ENCODE data around the gene SETD2. TPM values are rescaled to one million over a fixed set of nuclear protein-coding genes. Genes with fewer than 3 reads are reported as not detected.
"Not testable (repeated sequence)": the region's sequence is repeated elsewhere in the genome, so short reads cannot be mapped to it uniquely, and the experiment has no call there.

SETD2 gene
- total and polyA plus RNA-seq, 7 donors, result 12.0 to 72.6 (median 52.3) TPM

DNA sequence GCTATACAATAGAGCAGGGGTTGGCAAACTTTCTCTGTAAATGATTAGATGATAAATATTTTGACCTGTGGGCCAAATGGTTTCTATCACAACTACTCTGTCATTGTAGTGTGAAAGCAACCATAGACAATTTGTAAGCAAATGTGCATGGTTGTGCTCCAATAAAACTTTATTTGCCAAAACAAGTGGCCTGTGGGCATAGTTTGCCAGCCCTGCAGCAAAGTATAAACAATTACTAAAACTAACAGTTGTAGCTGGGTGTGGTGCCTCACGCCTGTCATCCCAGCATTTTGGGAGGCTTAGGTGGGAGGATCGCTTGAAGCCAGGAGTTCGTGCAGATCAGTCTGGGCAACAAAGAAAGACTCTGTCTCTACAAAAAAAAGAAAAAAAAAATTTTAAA lies 122.8 kb downstream of the SETD2 start:
- no peak overlapping the region for H3K27ac ChIP-seq
- 88 to 95% methylated on average over 3 of the region's 3 CpGs for WGBS, 2 donors
- intact Hi-C loops (cut with DNase I), result no loop called here
- peaks cover 16 to 89% (median 46%) of the 10 kb centered on the region in 4 donors for H3K36me3 ChIP-seq
- H3K27me3 ChIP-seq, result no peaks in the 10 kb centered on the region
- no peak for TF ChIP-seq POLR2A (IDR thresholded peaks at IDR 0.05)
- H3K4me1 ChIP-seq, result no peaks in the 10 kb centered on the region
- no peak overlapping the region for H3K4me3 ChIP-seq
- H3K9me3 ChIP-seq, result no peaks in the 10 kb centered on the region
- DNase-seq, result no peak

DNA sequence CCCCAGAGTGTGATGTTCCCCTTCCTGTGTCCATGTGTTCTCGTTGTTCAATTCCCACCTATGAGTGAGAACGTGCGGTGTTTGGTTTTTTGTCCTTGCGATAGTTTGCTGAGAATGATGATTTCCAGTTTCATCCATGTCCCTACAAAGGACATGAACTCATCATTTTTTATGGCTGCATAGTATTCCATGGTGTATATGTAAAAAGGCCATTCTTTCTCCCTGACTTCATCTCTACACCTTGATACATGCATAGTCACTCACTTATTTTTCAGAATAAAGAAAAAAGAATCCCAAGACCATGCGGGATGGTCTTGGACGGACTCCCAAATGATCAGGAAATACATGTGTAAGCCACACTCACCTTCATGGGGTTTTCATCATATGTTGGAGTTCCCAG lies 126.6 kb downstream of the SETD2 start:
- DNase-seq; H3K4me3 ChIP-seq; intact Hi-C loops (cut with DNase I); H3K27me3 ChIP-seq; H3K27ac ChIP-seq; H3K4me1 ChIP-seq; H3K9me3 ChIP-seq: not testable (repeated sequence)
- H3K36me3 ChIP-seq, result peaks cover 16 to 80% (median 53%) of the 10 kb centered on the region in 4 donors
- 77 to 80% methylated on average over 5 to 6 of the region's 6 CpGs for WGBS, 2 donors

DNA sequence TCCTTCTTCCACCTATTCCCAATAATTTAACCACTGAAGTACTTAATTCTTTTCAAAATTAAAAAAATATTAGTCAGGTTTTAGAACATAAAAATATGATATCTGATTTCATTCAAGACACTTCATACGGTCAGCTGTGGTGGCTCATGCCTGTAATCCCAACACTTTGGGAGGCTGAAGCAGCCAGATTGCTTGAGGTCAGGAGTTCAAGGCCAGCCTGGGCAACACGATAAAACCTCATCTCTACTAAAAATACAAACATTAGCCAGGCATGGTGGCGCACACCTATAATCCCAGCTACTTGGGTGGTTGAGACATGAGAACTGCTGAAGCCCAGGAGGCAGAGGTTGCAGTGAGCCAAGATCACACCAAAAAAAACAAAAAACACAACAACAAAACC lies 127.8 kb downstream of the SETD2 start:
- Histone ChIP-seq H3K27me3 (no peaks in the 10 kb centered on the region), H3K4me3 (no peak overlapping the region), H3K36me3 (peaks cover 10 to 68% (median 45%) of the 10 kb centered on the region in 4 donors), H3K4me1 (peaks cover 0 to 1% (median 0%) of the 10 kb centered on the region in 4 donors), H3K9me3 (no peaks in the 10 kb centered on the region), H3K27ac (no peak overlapping the region)
- TF ChIP-seq POLR2A (IDR thresholded peaks at IDR 0.05), result no peak
- TF ChIP-seq EP300 (IDR thresholded peaks at IDR 0.05), result no peak
- TF ChIP-seq POLR2AphosphoS5 (IDR thresholded peaks at IDR 0.05), result no peak
- TF ChIP-seq, protein P1, sequence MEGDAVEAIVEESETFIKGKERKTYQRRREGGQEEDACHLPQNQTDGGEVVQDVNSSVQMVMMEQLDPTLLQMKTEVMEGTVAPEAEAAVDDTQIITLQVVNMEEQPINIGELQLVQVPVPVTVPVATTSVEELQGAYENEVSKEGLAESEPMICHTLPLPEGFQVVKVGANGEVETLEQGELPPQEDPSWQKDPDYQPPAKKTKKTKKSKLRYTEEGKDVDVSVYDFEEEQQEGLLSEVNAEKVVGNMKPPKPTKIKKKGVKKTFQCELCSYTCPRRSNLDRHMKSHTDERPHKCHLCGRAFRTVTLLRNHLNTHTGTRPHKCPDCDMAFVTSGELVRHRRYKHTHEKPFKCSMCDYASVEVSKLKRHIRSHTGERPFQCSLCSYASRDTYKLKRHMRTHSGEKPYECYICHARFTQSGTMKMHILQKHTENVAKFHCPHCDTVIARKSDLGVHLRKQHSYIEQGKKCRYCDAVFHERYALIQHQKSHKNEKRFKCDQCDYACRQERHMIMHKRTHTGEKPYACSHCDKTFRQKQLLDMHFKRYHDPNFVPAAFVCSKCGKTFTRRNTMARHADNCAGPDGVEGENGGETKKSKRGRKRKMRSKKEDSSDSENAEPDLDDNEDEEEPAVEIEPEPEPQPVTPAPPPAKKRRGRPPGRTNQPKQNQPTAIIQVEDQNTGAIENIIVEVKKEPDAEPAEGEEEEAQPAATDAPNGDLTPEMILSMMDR (IDR thresholded peaks at IDR 0.05), result no peak
- no peak for DNase-seq
- intact Hi-C loops (cut with DNase I), result no loop called here
- WGBS, 2 donors, result 29 to 57% methylated on average over 3 of the region's 3 CpGs

DNA sequence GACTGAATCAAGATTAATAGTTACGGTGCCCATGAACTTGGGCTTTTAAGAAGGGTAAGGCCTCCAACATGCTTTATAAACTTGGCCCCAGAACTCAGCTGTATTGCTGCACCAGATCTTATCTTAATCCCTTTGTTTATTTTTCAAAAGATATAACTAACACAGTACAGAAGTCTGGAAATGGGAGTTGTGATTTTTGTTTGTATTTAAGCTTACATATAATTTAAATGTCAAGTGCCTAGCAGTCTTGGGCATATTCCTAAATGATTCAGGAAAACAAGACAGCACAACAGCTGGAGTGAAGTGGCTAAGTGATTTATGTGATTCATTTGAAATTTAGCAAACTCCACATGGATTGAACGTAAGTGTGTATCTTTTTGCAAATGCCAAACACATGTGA lies 128.3 kb downstream of the SETD2 start:
- no peaks in the 10 kb centered on the region for H3K27me3 ChIP-seq
- TF ChIP-seq, protein P1 (IDR thresholded peaks at IDR 0.05), result no peak
- TF ChIP-seq POLR2AphosphoS5 (IDR thresholded peaks at IDR 0.05) (no peak), POLR2A (IDR thresholded peaks at IDR 0.05) (no peak), EP300 (IDR thresholded peaks at IDR 0.05) (no peak)
- 16 to 65% methylated on average over 2 of the region's 2 CpGs for WGBS, 2 donors
- no peaks in the 10 kb centered on the region for H3K9me3 ChIP-seq
- no peak overlapping the region for H3K27ac ChIP-seq
- peaks cover 7 to 64% (median 40%) of the 10 kb centered on the region in 4 donors for H3K36me3 ChIP-seq
- no peak for DNase-seq
- H3K4me3 ChIP-seq, result no peak overlapping the region
- peaks cover 0 to 6% (median 2%) of the 10 kb centered on the region in 4 donors for H3K4me1 ChIP-seq
- intact Hi-C loops (cut with DNase I), result no loop called here

DNA sequence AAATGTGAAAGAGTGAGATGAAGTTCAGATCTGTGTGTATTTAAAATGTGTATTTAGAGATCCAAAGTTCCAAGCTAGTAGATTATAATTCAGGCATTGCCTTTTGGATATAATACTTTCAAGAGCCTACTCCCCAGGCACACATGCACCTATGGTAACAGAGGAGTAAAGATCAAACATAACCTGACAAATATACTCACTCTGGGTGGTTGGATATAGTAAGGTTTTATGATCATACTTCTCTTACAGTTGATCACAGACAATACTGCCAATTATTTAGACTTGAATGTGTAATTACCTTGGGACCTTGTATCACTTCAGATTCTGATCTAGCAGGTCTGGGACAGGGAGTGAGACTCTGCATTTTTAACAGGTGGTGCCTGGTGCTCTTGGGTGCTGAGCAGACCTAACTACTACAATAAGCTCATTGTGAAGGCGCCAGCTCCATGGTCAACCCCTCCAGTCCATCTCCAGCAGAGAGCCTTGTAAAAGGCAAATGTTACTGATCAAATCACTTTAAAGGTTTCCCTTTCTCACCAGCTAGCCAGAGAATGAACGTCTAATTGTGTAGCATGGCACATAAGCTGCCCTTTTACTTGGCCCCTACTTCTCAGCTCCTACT lies 128.9 kb downstream of the SETD2 start:
- 17 to 64% methylated on average over 2 of the region's 2 CpGs for WGBS, 2 donors
- Histone ChIP-seq H3K27me3 (no peaks in the 10 kb centered on the region), H3K4me3 (no peak overlapping the region), H3K27ac (no peak overlapping the region), H3K4me1 (peaks cover 0 to 11% (median 3%) of the 10 kb centered on the region in 4 donors), H3K36me3 (peaks cover 7 to 57% (median 33%) of the 10 kb centered on the region in 4 donors), H3K9me3 (no peaks in the 10 kb centered on the region)
- no peak for DNase-seq
- intact Hi-C loops (cut with DNase I), result no loop called here
- TF ChIP-seq EP300 (IDR thresholded peaks at IDR 0.05), result no peak
- TF ChIP-seq, protein P1 (IDR thresholded peaks at IDR 0.05), result no peak
- TF ChIP-seq POLR2AphosphoS5 (IDR thresholded peaks at IDR 0.05), result no peak
- no peak for TF ChIP-seq POLR2A (IDR thresholded peaks at IDR 0.05)

DNA sequence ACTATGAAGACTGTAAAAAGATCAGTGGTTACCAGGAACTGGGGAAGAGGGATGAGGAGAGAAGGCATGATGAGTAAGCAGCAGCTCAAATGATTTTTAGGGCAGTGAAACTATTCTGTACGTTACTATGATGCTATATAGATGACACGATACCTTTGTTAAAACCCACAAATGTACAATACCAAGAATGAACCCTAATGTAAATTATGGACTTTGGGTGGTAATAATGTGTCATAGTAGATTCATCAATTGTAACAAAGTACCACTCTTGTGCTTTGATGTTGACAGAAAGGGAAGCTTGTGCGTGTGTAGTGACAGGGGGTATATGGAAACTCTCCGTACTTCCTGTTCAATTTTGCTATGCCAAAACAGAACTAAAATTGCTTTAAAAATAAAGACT lies 132.9 kb downstream of the SETD2 start:
- WGBS, 2 donors, result 65 to 91% methylated on average over 4 of the region's 4 CpGs
- H3K27me3 ChIP-seq; H3K9me3 ChIP-seq; DNase-seq; intact Hi-C loops (cut with DNase I); H3K4me3 ChIP-seq: not testable (repeated sequence)
- peaks cover 0 to 34% (median 11%) of the 10 kb centered on the region in 4 donors for H3K36me3 ChIP-seq
- peak overlapping the region in 2 of 4 donors; percentile 18 to 24 for H3K27ac ChIP-seq
- peaks cover 0 to 11% (median 3%) of the 10 kb centered on the region in 4 donors for H3K4me1 ChIP-seq

All from sigmoid colon (tissue), 7 donors.